ENCODE data around the gene RARS1.
A peak's percentile ranks its signal among the peaks of the same experiment; 100 is the strongest.

Gene RARS1

GRCh38 chr5:168480601-168481000 is 5.7 kb upstream of the RARS1 start:
- no peak for TF ChIP-seq CTCF (IDR thresholded peaks at IDR 0.05; ENCODE audit: borderline replicate concordance, extremely low read depth, low read length, poor library complexity, severe bottlenecking)
- no peak for TF ChIP-seq EZH2 (IDR thresholded peaks at IDR 0.05; ENCODE audit: borderline replicate concordance, low read depth, low read length, severe bottlenecking)
- Histone ChIP-seq H2AFZ (ENCODE audit: low read depth, low read length) (no peak overlapping the region), H3K27ac (ENCODE audit: low read length) (no peak overlapping the region), H3K79me2 (ENCODE audit: insufficient read depth, low read length) (no peaks in the 10 kb centered on the region), H4K20me1 (ENCODE audit: insufficient read depth, low read length) (no peaks in the 10 kb centered on the region), H3K9ac (ENCODE audit: low read depth, low read length) (no peak overlapping the region), H3K4me2 (ENCODE audit: insufficient read depth, low read length) (no peak overlapping the region), H3K4me1 (ENCODE audit: insufficient read depth, low read length) (peaks cover 5% of the 10 kb centered on the region), H3K9me3 (ENCODE audit: insufficient read depth, low read length, severe bottlenecking) (no peaks in the 10 kb centered on the region), H3K4me3 (ENCODE audit: low read depth in 1 of 2, low read length in 2 of 2) (no peak overlapping the region), H3K27me3 (ENCODE audit: insufficient read depth, low read length, poor library complexity) (no peaks in the 10 kb centered on the region), H3K36me3 (ENCODE audit: insufficient read depth, low read length) (no peaks in the 10 kb centered on the region)
- no peak for ATAC-seq (ENCODE audit: insufficient read depth, low read depth)
- DNase-seq: no peak

GRCh38 chr5:168481330-168481788 is 4.9 kb upstream of the RARS1 start:
- no peak for TF ChIP-seq EZH2 (IDR thresholded peaks at IDR 0.05; ENCODE audit: borderline replicate concordance, low read depth, low read length, severe bottlenecking)
- no peak for TF ChIP-seq CTCF (IDR thresholded peaks at IDR 0.05; ENCODE audit: borderline replicate concordance, extremely low read depth, low read length, poor library complexity, severe bottlenecking)
- Histone ChIP-seq H3K36me3 (ENCODE audit: insufficient read depth, low read length) (no peaks in the 10 kb centered on the region; the same call in 1 of the 2 replicates), H3K9ac (ENCODE audit: low read depth, low read length) (no peak overlapping the region), H2AFZ (ENCODE audit: low read depth, low read length) (no peak overlapping the region), H3K4me3 (ENCODE audit: low read depth in 1 of 2, low read length in 2 of 2) (no peak overlapping the region), H3K27ac (ENCODE audit: low read length) (no peak overlapping the region), H3K4me1 (ENCODE audit: insufficient read depth, low read length) (peaks cover 11% of the 10 kb centered on the region), H3K9me3 (ENCODE audit: insufficient read depth, low read length, severe bottlenecking) (no peaks in the 10 kb centered on the region), H3K27me3 (ENCODE audit: insufficient read depth, low read length, poor library complexity) (no peaks in the 10 kb centered on the region), H3K4me2 (ENCODE audit: insufficient read depth, low read length) (no peak overlapping the region), H3K79me2 (ENCODE audit: insufficient read depth, low read length) (peaks cover under 1% of the 10 kb centered on the region; the same call in 1 of the 2 replicates), H4K20me1 (ENCODE audit: insufficient read depth, low read length) (no peaks in the 10 kb centered on the region)
- DNase-seq (peak; percentile 8), ATAC-seq (ENCODE audit: insufficient read depth, low read depth) (peak; percentile 47)

GRCh38 chr5:168482361-168482760 is 3.9 kb upstream of the RARS1 start:
- no peak for ATAC-seq (ENCODE audit: insufficient read depth, low read depth)

More at GRCh38 chr5:168482361-168482760, 3.9 kb upstream of the RARS1 start:
- H3K27me3 ChIP-seq (ENCODE audit: insufficient read depth, low read length, poor library complexity): no peaks in the 10 kb centered on the region
- H3K4me1 ChIP-seq (ENCODE audit: insufficient read depth, low read length): peaks cover 14% of the 10 kb centered on the region
- peaks cover 11% of the 10 kb centered on the region for H3K79me2 ChIP-seq (ENCODE audit: insufficient read depth, low read length)
- no peak overlapping the region for H3K4me3 ChIP-seq (ENCODE audit: low read depth in 1 of 2, low read length in 2 of 2)
- H3K36me3 ChIP-seq (ENCODE audit: insufficient read depth, low read length): no peaks in the 10 kb centered on the region; the same call in 1 of the 2 replicates
- H3K9ac ChIP-seq (ENCODE audit: low read depth, low read length): no peak overlapping the region
- 0 out of 2 replicates have a peak, but pooled peaks cover 2% of the 10 kb centered on the region for H4K20me1 ChIP-seq (ENCODE audit: insufficient read depth, low read length)
- no peak overlapping the region for H3K4me2 ChIP-seq (ENCODE audit: insufficient read depth, low read length)
- TF ChIP-seq CTCF (IDR thresholded peaks at IDR 0.05; ENCODE audit: borderline replicate concordance, extremely low read depth, low read length, poor library complexity, severe bottlenecking): no peak
- TF ChIP-seq EZH2 (IDR thresholded peaks at IDR 0.05; ENCODE audit: borderline replicate concordance, low read depth, low read length, severe bottlenecking): no peak
- DNase-seq: no peak
- H3K27ac ChIP-seq (ENCODE audit: low read length): no peak overlapping the region
- no peaks in the 10 kb centered on the region for H3K9me3 ChIP-seq (ENCODE audit: insufficient read depth, low read length, severe bottlenecking)
- no peak overlapping the region for H2AFZ ChIP-seq (ENCODE audit: low read depth, low read length)
